HG02885 (cell line): ENCODE data around the gene NOSTRIN.
"Not testable (repeated sequence)": the region's sequence is repeated elsewhere in the genome, so short reads cannot be mapped to it uniquely, and the experiment has no call there.

Source experiments
- ATAC-seq: cut with Tn5 transposase; IDR thresholded peaks from one replicate; pipeline ENCODE4 v1.9.1; 2021; ENCODE audit warnings: mild to moderate bottlenecking; ENCODE audit not compliant: unreplicated experiment, poor library complexity

Gene NOSTRIN

GRCh38 chr2:168816369-168816768, 13.9 kb downstream of the NOSTRIN start:
- no peak for ATAC-seq

GRCh38 chr2:168819050-168819715, 16.7 kb downstream of the NOSTRIN start:
- no peak for ATAC-seq

GRCh38 chr2:168819829-168820489, 17.5 kb downstream of the NOSTRIN start:
- ATAC-seq: no peak

GRCh38 chr2:168821577-168821976, 19.1 kb downstream of the NOSTRIN start:
- ATAC-seq: no peak

- no peak for ATAC-seq
These were observed 19.6 kb downstream of the NOSTRIN start for GRCh38 chr2:168821992-168822391.

- ATAC-seq: no peak
These were observed 22.7 kb downstream of the NOSTRIN start for GRCh38 chr2:168825126-168825525.

GRCh38 chr2:168830958-168831357, 28.5 kb downstream of the NOSTRIN start:
- ATAC-seq: no peak

- ATAC-seq: no peak
These were observed 29.2 kb downstream of the NOSTRIN start for GRCh38 chr2:168831662-168832061.

GRCh38 chr2:168835969-168836368, 33.5 kb downstream of the NOSTRIN start:
- ATAC-seq: no peak

GRCh38 chr2:168841445-168841844, 39.0 kb downstream of the NOSTRIN start:
- ATAC-seq: no peak

- ATAC-seq: no peak
These were observed 40.8 kb downstream of the NOSTRIN start for GRCh38 chr2:168843253-168843652.

- no peak for ATAC-seq
These were observed 45.8 kb downstream of the NOSTRIN start for GRCh38 chr2:168848225-168848624.

GRCh38 chr2:168849610-168850009, 47.2 kb downstream of the NOSTRIN start:
- no peak for ATAC-seq

GRCh38 chr2:168850846-168851245, 48.4 kb downstream of the NOSTRIN start:
- ATAC-seq: no peak

GRCh38 chr2:168851674-168852320, 49.4 kb downstream of the NOSTRIN start:
- ATAC-seq: no peak

- ATAC-seq: no peak
These were observed 50.0 kb downstream of the NOSTRIN start for GRCh38 chr2:168852481-168852880.

GRCh38 chr2:168853471-168853870, 51.0 kb downstream of the NOSTRIN start:
- no peak for ATAC-seq

GRCh38 chr2:168854651-168855050, 52.2 kb downstream of the NOSTRIN start:
- ATAC-seq: no peak

GRCh38 chr2:168855601-168856000, 53.2 kb downstream of the NOSTRIN start:
- ATAC-seq: no peak

GRCh38 chr2:168858146-168858545, 55.7 kb downstream of the NOSTRIN start:
- no peak for ATAC-seq

GRCh38 chr2:168867164-168867563, 64.7 kb downstream of the NOSTRIN start:
- ATAC-seq: not testable (repeated sequence)

GRCh38 chr2:168870369-168870768, 67.9 kb downstream of the NOSTRIN start:
- ATAC-seq: not testable (repeated sequence)
